Glomerular visceral epithelial cell (primary cell): ENCODE results near the gene LMO2.

Experiments
- DNase-seq: peaks from one replicate; pipeline ENCODE4 v3.0.0-alpha.2; 2016; ENCODE audit errors: extremely low spot score

LMO2 gene

DNA sequence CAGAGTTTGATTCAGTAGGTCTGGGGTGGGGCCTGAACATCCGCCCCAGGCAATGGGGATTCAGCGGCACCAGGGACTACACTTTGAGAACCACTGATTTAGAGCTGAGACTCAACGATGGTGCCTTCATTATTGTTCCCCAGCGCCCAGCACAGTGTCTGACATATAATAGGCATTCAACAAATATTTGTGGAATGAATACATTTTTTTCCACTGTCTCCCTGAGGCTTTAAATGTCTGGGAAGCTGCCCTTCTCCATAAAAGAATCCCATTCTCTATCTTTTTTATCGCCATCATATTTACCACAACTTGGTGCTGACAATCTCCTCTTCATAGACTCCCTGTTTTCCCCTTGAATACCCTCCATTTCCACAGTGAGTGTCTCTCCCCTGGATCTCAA, 23.6 kb upstream of the LMO2 start:
- DNase-seq, result no peak

DNA sequence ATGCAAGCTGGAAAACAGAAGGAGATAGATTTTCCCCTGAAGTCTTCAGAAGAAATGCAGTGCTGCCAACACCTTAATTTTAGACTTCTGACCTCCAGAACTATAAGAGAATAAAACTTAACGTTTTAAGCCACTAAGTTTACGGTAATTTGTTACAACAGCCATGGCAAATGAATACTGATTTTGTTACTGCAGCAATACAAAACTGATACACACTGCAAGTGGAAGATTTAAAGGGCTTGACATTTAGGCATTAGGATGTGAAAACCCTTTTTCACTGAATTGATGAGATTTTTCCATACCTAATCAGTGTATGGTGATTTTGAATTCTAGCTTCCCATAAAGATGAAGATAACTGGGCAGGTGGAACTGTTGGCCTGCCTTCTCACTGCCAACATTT, 22.1 kb upstream of the LMO2 start:
- no peak for DNase-seq

DNA sequence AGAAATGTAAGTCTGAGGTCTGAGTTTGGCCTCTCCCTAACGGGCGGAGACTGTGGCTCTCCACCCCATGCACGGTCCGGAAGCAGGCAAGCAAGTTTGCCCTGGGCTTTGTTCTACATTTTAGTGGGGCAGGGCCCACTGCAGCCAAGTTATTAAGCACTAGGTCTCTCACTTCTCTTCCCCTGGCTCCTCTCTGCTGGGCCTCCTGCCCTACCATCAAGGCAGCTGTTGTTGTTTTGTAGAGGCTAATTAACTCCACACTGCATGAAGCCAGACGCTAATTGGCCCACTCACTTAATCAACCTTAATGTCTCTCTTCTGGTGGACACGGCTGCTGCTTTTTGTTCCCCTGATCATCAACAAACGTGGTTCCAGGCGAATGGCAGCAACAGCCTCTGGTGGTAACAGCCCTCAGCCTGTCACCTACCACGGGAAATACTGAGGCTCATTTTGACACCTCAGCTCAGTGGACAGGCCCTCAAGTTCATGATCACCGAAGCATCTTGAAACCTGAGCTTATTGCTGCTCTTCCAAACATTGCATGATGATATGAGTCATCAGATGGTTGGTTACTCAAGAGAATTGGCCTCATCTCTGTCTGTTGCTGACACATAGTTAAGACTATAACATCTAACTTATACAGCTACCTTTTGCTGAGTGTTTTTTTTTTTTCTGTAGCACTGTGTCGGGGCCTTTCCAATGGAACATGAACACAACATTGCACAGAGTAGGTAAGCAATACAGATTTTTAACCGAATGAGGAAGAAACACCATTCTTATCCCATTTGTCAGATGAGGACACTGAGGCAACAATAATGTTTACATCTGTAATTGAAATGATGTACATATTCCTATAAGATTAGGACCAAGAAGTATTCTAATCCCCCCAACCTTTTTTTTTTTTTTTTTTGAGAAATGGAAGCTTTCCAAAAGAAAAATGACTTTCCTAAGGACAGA, 20.8 kb upstream of the LMO2 start:
- peak; percentile 45 for DNase-seq

DNA sequence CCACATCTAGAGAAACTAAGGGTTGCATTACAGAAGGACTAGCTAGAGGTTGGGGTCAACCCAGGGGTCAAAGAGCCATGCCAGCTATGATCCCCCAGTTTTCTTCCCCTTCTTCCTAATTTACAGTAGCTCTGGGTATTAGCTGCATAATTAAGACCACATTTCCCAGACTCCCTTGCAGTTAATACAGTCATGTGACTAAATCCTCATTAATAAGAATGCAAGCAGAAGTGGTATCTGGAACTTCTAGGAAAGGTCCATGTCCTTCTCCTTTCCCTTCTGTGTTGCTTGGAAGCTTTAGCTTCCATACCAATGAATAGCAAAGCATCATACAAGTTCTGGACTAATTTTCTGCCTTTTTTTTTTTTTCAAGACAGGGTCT, 19.1 kb upstream of the LMO2 start:
- no peak for DNase-seq

DNA sequence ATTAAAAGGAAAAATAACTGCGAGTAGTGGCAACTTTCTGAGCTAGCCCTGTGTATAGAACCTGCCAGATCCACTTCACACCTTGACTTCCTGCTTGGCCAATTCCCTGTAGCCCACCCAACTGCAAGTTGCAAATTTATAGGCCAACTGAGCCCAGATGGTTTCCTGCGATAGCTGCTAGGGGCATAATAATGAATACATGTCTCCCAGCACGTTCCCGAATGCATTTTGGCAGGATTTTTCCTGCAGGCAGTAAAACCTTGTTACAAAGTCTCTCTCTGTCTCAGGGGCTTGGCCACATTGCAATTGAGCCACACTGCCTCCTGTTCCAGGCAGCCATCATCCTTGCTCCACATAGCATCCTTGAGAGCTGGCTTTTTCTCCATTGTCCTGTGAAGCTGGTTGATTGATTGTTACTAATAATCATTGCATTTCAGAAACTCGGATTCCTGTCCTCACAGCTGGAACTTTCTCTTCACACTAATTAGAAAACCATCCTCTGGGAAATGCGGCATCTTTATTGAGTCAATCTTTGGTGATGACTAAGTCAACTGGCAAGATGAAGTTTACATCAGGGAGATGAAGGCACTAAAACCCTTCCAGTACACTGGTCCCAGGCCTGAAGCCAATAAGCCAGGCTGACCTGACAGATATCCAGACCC, 18.6 kb upstream of the LMO2 start:
- no peak for DNase-seq

DNA sequence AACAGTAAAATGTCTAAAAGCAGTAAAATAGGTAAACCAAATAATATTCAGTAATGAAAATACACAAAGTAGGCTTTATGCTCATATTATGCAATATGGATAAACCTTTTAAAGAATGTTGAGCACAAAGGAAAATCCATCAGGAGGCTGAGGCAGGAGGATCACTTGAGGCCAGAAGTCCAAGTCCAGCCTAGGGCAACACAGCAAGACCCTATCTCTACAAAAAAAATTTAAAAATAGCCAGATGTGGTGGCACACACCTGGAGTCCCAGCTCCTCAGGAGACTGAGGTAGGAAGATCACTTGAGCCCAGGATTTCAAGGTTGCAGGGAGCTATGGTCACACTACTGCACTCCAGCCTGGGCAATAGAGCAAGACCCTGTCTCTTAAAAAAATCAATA, 17.7 kb upstream of the LMO2 start:
- DNase-seq, result no peak

DNA sequence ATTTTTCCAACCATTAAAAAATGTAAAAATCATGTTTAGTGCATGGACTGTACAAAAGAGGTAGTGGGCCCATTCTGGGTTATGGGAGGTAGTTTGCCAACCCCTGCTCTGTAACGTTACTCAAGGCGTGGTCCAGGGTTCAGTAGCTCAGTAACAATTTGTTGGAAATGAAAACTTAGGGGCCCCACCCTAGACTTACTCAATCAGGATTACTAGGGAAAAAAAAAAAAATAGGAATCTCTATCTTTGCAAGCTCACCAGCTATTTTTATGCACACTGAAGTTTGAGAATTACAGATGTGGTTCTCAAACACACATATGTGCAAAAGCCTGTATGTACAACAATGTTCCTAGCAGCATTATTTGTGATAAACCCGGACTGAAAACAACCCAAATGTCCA, 17.3 kb upstream of the LMO2 start:
- no peak for DNase-seq

DNA sequence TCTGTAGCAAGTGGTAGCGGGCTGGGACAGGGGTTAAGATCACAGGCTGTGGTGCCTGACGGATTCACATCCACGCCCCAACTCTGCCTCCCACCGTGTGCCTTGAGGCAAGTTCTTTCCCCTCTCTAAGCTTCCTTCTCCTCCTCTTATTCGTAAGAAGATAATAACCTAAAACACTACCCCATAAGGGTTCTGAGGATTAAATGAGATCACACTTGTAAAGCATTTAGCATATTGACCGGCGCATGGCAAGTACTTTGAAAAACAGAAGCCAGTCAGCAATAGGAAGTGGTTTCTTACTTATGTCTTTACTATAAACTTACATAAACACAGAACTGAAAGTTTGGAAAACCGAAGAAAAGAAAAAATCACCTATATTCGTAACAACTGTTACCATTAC, 15.5 kb upstream of the LMO2 start:
- no peak for DNase-seq

DNA sequence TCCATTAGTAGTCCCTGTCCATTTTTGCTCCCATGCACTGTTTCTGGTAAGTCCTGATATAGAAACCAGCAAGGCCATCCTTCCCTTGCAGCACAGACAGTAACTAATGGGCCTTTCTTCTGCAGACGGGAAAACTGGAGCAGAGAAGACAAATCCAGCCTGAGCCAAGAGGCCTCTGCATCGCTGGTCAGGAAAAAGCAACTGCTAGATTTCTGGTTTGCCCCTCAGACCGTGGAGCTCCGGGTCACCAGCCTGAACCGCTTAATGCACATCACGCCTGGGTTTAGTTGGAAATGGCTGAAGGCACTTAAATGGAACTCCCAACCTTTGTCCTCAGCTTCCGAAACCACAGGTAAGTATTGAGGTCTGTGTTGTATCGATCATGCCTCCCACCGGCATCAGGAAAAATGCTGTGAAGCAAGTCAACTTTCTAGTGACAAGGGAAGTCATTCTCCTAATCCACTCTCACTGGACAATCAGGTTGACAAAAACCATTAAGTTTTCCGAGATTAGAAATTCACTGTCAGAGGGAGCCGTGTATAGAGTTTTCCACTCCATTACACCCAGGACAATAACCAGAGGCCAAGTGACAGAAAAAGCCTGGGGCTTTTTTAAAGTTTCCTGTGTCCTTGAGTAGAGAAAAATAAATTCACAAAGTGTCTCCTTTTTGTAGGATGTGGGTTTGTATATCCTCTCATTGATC, 14.8 kb upstream of the LMO2 start:
- no peak for DNase-seq

DNA sequence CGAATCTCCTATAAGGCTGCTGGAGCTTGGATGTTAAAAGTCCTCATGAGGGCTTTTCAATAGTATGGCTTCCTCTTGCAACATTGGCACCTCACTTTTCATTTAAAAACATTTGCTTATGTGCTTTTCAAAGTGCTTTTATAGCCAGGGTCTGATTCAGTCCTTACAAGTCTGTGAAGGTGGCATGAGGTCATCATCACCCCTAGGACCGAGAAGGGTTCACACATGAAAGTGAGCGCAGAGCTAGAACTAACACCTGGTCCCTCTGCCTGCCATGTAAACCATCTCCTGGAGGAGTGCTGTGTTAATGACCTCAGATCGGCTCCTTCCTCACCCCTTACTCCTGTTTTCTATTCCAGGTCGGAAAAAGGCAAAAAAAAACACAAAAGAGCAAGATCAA, 12.2 kb upstream of the LMO2 start:
- no peak for DNase-seq

DNA sequence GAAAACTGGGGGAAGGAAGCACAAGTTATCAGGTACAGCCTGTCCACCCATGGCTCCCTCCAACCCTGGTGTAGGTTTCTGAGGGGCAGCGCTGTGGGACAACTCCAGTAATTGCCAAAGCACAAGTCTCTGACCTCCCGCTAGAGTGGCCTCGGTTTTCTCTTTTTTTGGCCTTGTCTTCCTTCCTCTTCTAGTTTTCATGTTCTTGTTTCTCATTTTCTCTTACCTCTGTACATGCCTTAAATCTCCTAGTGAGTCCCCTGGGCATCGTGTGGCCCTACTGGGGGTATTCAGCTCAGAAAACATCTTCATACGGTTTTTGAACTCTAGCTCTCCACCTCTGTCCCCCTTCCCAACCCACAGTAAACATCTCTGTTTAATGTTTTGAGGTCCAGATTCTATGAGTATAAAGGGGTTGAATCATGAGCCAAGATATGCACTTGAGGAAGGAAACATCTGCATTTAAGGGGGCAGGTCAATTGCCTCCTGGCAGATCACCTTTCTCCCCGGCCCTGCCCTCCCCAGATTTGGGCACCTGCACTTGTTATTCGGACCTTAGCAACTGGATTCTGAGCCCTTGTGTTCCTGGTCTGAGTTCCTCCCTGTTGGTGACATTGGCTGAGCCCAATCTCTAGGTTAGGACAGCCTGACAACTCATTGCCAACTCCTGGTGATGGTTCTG, 8.4 kb upstream of the LMO2 start:
- DNase-seq, result no peak

DNA sequence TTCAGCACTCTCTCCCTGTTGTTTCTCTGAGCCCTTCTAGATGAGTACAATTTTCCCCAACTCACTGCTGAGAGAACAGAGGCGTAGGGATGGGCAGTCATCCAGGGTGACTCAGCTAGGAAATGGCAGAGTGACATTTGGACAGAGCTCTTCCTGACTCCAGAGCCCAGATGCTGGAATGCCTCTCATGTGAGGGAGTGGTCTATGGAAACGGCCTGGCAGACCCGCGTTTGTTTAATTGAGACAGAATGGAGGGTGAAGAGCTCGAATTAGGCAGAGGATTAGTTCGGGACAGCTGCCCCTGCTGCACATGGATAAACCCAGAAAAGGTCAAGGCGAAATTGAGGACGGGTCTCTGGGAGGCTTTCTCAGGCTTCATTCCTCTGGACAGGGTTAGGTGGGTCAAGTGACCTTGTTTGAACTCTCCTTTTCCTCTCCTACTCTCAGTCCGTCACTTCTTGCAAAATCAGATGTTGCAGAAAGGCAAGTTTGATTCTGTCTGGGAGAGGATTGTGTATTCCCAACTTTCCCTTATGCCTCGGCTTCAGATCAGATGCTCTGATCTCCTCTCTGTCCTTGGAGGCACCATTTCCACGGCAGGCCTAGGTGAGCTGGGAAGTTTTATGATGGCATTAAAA, 7.6 kb upstream of the LMO2 start:
- DNase-seq, result peak; percentile 7

DNA sequence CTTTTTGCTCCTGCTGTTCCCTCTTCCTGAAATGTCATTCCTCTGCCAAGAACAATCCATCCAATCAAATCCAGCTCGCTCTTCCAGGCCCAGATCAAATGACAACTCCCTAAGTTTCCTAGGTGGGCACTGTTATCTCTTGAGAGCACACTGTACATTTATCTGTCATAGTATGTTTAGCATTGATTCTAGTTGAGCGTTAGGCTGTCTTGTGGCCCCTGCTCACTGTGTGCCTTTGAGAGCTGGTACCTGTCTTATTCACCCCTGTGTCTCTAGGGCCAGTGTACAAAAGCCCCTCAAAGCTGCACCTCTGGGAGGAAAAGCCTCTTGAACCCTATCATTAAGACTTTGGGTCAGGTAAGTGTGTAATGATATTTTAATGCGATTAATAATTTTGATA, 7.1 kb upstream of the LMO2 start:
- no peak for DNase-seq

DNA sequence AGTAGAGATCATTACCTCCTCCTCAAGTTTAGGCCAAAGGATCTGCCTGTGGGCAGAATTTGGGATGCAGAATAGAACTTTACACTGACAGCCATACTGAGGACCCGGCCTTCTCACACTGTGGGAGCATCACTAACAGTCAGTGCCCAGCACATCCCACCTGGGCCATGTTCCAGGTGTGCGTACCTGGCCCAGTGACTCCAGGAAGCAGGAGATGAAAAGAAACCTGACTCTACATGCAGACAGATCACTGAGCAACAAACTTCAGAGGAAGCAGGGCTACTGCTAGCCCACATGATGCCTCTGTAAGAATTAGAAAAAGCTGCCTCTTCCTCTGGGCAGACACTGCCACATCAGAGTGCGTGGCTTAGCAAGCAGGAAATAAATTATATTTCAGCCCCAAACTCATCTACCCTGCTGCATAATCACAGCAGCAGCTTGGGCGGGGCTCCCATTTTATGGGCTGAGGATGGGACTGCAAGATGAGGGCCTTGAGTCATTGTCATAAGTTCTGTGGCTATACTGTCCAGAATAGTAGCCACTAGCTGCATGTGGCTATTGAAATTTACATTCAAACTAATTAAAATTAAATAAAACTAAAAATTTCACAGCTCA, 6.0 kb upstream of the LMO2 start:
- DNase-seq, result no peak

DNA sequence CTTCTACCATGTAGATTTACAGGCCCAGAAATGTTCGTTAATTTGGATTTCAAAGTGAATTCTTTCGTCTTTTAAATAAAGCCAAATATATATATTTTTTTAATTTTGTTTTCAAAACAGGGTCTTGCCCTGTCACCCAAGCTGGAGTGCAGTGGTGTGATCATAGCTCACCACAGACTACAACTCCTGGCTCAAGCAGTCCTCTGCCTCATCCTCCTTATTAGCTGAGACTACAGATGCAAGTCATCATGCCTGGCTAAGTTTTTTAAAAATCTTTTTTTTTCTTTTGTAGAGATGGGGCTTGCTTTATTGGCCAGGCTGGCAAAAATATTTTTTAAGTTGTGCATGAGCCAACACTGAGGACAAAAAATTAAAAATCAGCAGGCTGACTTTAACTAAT, 5.0 kb upstream of the LMO2 start:
- DNase-seq, result no peak

DNA sequence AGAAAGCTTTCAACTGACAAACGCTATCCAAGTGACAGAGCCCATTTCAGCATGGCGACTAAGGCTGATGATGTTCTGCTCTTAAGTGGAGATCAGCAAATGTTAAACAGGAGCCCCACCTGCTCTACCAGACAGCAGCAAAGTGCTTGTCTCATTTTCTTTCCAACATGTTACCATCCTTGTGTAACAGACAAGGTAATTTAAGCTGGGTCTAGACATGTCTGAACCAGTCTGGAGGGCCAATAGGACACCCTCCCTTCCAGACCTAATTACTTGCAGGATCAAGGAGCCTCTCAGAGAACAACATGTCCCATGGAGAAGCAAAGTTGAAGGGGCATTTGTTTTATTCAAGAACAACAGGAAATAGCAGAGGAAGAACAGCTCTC, 3.9 kb upstream of the LMO2 start:
- no peak for DNase-seq

DNA sequence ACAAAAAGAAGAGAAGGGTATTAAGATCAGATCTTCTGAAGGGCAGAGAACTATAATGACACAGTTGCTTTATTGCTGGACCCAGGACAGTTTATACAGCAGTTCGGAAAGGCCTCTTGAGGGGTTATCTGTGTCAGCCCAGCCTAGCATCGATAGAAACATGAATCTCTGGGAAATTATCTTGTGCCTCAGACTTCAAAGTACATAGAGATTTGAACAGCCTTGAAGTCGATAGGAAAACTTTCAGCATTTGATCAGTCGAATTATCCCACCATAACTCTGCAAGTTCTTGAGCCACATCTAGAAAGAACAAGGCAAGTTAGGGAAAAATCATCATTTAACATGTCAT, 2.5 kb upstream of the LMO2 start:
- DNase-seq, result no peak

DNA sequence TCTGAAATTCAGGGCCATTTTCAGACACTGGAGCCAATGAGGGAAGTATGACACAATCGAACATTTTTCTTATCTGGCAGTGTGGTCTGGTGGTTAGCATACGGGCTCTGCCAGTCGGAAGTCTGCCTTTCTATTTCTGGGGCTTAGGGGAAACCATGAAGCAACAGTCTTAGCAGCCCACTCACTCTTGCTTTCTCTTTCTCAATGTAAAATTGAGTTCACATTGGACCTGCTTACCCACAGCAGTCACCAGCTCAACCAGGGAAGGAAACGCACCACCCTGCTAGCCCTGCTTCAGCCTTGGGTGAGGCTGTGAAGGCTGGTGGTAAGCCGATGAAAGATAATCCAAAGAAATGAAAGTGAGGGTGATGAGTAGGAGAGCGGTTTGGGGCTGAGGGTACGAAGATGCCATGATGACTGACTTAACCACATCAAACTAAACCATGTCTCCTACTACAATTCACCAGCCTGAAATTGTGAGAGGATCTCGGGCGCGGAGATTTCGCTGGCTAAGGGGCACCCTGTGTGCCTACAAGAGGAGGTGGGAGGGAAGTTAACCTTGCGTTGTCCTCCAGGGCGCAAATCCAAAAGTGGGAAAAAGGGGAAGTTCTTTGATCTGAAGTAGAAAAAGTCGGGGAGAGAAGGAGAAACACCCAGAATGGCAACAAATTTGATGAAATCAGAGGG, 2.0 kb upstream of the LMO2 start:
- no peak for DNase-seq

DNA sequence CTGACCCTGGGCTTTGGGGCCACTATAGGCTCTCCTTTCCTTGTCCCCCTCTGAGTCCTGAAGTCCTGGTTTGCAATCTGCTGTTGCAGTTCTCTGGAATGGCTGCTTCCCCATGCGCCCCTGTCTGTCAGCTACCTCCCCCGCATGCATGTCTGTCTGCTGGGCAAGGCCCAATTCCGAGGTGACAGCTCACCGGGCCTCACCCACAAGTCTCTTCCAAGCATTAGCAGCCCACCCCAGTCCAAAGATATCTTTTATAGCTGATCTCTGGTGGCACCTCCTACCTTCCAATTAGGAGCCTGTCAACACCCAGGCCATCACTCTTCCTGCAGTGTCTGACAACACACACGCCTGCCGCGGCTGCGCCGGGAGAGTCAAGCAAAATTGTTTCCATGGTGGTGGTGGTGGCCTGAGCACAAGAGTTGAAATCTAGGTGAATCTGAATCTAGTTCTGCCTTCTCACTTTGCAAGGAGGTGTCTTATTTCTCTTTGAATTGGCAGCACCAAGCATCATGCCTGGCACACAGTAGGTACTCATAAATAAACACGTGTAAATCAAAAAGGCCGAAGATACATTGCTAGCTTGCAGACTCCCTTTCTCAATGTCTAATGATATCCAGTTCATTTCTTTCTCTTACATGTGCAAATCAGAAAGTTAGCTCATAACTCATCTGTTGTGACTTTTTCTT, 1.2 kb upstream of the LMO2 start:
- DNase-seq, result no peak

DNA sequence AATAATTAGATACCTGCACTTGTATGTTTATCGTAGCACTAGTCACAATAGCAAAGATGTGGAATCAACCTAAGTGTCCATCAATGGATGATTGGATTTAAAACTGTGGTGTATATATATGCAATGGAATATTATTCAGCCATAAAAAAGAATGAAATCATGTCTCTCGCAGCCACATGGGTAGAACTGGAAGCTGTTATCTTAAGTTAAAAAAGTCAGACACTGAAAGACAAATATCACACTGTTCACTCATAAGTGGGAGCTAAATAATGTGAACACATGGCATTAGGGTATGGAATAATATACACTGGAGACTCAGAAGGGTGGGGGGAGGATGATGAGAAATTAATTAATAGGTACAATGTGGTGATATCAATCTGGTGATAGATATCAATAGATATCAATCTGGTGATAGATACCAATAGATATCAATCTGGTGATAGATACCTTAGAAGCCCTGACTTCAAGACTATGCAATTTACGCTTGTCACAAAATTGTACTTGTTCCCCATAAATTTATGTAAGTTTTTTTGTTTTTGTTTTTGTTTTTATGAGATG, 2.0 kb downstream of the LMO2 start:
- DNase-seq, result no peak
